Neural progenitor cell (in vitro differentiated cells): ENCODE measurements around the gene PRKAA1. TPM values are rescaled to one million over a fixed set of nuclear protein-coding genes. Genes with fewer than 3 reads are reported as not detected.

ENCODE experiments used
- DNase-seq: peaks from one replicate; pipeline ENCODE4 v3.0.0-alpha.2; 2016; ENCODE audit warnings: low spot score
- H2AFZ ChIP-seq: fragments of 200-600 bp; sonication (generic); replicated peaks from 2 replicates; pipeline ENCODE4 v1.6.1; 2016; ENCODE audit warnings: antibody characterized with exemption
- H3F3A ChIP-seq: fragments of 200-600 bp; sonication (generic); 2 replicates; pipeline ENCODE4 v1.6.1; 2016; ENCODE audit warnings: antibody characterized with exemption, low read depth
- H3K27ac ChIP-seq: fragments of 200-600 bp; sonication (generic); 2 replicates; pipeline ENCODE4 v1.5.1; 2016; ENCODE audit warnings: mild to moderate bottlenecking
- H3K27me3 ChIP-seq: fragments of 200-600 bp; sonication (generic); 2 replicates; pipeline ENCODE4 v1.6.1; 2016; ENCODE audit warnings: mild to moderate bottlenecking, moderate library complexity
- H3K36me3 ChIP-seq: fragments of 200-600 bp; sonication (generic); 2 replicates; pipeline ENCODE4 v1.5.1; 2016
- H3K4me1 ChIP-seq: fragments of 200-600 bp; sonication (generic); 2 replicates; pipeline ENCODE4 v1.6.1; 2016; ENCODE audit warnings: mixed run types
- H3K4me2 ChIP-seq: fragments of 200-600 bp; sonication (generic); 2 replicates; pipeline ENCODE4 v1.6.1; 2016
- H3K4me3 ChIP-seq: fragments of 200-600 bp; sonication (generic); 2 replicates; pipeline ENCODE4 v1.5.1; 2016
- H3K79me2 ChIP-seq: fragments of 200-600 bp; sonication (generic); 2 replicates; pipeline ENCODE4 v1.6.1; 2016; ENCODE audit warnings: low read depth
- H3K9ac ChIP-seq: fragments of 200-600 bp; sonication (generic); 2 replicates; pipeline ENCODE4 v1.6.1; 2016
- H3K9me3 ChIP-seq: fragments of 200-600 bp; sonication (generic); 2 replicates; pipeline ENCODE4 v1.5.1; 2016; ENCODE audit warnings: low read depth
- H4K20me1 ChIP-seq: fragments of 200-600 bp; sonication (generic); 2 replicates; pipeline ENCODE4 v1.6.1; 2016; ENCODE audit warnings: low read depth
- H3K27ac Mint-ChIP-seq: 3 replicates; pipeline ENCODE4 v1.8.0; 2021; ENCODE audit warnings: mixed read lengths
- H3K27me3 Mint-ChIP-seq: 2 replicates; pipeline ENCODE4 v1.8.0; 2022; ENCODE audit warnings: low read depth, mild to moderate bottlenecking, inconsistent platforms, moderate library complexity, mixed read lengths; ENCODE audit not compliant: insufficient read depth
- H3K36me3 Mint-ChIP-seq: 3 replicates; pipeline ENCODE4 v1.8.0; 2021; ENCODE audit warnings: mixed read lengths
- H3K4me1 Mint-ChIP-seq: 3 replicates; pipeline ENCODE4 v1.8.0; 2021; ENCODE audit warnings: mixed read lengths
- H3K4me3 Mint-ChIP-seq: 3 replicates; pipeline ENCODE4 v1.8.0; 2021; ENCODE audit warnings: mild to moderate bottlenecking, moderate library complexity, mixed read lengths
- H3K9me3 Mint-ChIP-seq: 3 replicates; pipeline ENCODE4 v1.8.0; 2020; ENCODE audit warnings: mixed read lengths
- EZH2 ChIP-seq: fragments of 200-600 bp; sonication (generic); IDR thresholded peaks from 2 replicates; pipeline ENCODE4 v1.6.1; 2017; ENCODE audit warnings: antibody characterized with exemption, mild to moderate bottlenecking, moderate library complexity
- EZH2phosphoT487 ChIP-seq: fragments of 200-600 bp; sonication (generic); IDR thresholded peaks from 2 replicates; pipeline ENCODE4 v1.6.1; 2017; ENCODE audit warnings: antibody characterized with exemption
- total RNA-seq: library from RNA; depleted of rRNA; stranded (reverse); fragments of >200 nt; gene quantifications from 2 replicates; pipeline ENCODE4 v1.2.3, GENCODE V29; 2015; ENCODE audit warnings: low replicate concordance
- TF ChIP-seq, protein P1 (sequence below): fragments of 200-600 bp; sonication (generic); IDR thresholded peaks from 2 replicates; pipeline ENCODE4 v1.5.1; 2017; ENCODE audit warnings: antibody characterized with exemption, mild to moderate bottlenecking

The PRKAA1 gene
- total RNA-seq, 1 donor from 2014 or later = 58.5 TPM

DNA sequence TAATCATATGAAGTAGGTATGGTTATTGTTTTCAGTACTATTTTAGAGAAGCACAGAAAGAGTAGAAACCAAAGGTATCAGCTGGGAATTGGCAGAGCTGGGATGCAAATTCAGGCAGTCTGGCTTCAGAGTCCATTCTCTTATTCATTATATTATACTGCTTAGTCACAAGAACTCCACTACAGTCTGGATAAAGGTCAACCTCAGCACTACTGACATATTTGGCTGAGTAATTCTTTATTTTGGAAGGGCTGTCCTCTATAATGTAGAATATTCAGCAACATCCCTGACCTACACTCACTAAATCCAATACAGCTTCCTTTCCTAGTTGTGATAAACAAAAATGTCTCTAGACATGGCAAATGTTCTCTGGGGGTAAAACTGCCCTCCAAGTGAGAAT is 80.9 kb downstream of the PRKAA1 start:
- Histone ChIP-seq H3K9ac (no peak overlapping the region), H3K4me1 (no peaks in the 10 kb centered on the region), H3F3A (no peaks in the 10 kb centered on the region), H3K9me3 (peaks cover 6% of the 10 kb centered on the region), H3K27me3 (no peaks in the 10 kb centered on the region), H3K4me2 (no peak overlapping the region), H3K4me3 (no peak overlapping the region), H3K79me2 (no peaks in the 10 kb centered on the region), H3K36me3 (no peaks in the 10 kb centered on the region), H3K27ac (no peak overlapping the region), H2AFZ (no peak overlapping the region), H4K20me1 (no peaks in the 10 kb centered on the region)
- Mint-ChIP-seq H3K36me3 (peaks cover 35% of the 10 kb centered on the region), H3K4me1 (no peaks in the 10 kb centered on the region), H3K27ac (no peak overlapping the region), H3K4me3 (no peak overlapping the region), H3K27me3 (peaks cover 2% of the 10 kb centered on the region), H3K9me3 (peaks cover 17% of the 10 kb centered on the region)
- TF ChIP-seq EZH2 (no peak), EZH2phosphoT487 (no peak)
- TF ChIP-seq, protein P1, sequence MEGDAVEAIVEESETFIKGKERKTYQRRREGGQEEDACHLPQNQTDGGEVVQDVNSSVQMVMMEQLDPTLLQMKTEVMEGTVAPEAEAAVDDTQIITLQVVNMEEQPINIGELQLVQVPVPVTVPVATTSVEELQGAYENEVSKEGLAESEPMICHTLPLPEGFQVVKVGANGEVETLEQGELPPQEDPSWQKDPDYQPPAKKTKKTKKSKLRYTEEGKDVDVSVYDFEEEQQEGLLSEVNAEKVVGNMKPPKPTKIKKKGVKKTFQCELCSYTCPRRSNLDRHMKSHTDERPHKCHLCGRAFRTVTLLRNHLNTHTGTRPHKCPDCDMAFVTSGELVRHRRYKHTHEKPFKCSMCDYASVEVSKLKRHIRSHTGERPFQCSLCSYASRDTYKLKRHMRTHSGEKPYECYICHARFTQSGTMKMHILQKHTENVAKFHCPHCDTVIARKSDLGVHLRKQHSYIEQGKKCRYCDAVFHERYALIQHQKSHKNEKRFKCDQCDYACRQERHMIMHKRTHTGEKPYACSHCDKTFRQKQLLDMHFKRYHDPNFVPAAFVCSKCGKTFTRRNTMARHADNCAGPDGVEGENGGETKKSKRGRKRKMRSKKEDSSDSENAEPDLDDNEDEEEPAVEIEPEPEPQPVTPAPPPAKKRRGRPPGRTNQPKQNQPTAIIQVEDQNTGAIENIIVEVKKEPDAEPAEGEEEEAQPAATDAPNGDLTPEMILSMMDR = no peak
- no peak for DNase-seq

DNA sequence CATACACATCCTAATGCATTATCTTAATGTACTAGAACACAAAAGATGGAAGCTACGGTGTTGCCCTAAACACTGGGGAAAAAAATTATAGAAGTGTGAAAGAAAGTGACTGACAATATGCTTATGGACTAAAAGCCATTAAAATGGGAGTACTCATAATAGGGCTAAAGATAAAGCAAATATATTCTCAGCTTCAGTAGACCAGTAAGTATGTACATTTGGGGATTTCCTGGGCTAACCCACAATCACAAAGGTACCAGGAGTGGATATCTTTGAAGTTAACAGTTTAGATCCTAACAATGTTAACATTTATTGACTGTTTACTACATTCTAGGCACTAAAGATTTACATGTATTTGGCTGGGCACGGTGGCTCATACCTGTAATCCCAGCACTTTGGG is 81.6 kb downstream of the PRKAA1 start:
- H3K4me1 Mint-ChIP-seq = no peaks in the 10 kb centered on the region
- H4K20me1 ChIP-seq = no peaks in the 10 kb centered on the region
- H3K9me3 Mint-ChIP-seq = peaks cover 17% of the 10 kb centered on the region
- no peak overlapping the region for H2AFZ ChIP-seq
- no peaks in the 10 kb centered on the region for H3K79me2 ChIP-seq
- no peak for DNase-seq
- no peak overlapping the region for H3K4me3 ChIP-seq
- no peak overlapping the region for H3K4me2 ChIP-seq
- peaks cover 4% of the 10 kb centered on the region for H3K9me3 ChIP-seq
- H3K36me3 Mint-ChIP-seq = peaks cover 36% of the 10 kb centered on the region
- no peaks in the 10 kb centered on the region for H3K27me3 Mint-ChIP-seq
- no peaks in the 10 kb centered on the region for H3K27me3 ChIP-seq
- H3K36me3 ChIP-seq = no peaks in the 10 kb centered on the region
- H3K4me3 Mint-ChIP-seq = no peak overlapping the region
- no peak overlapping the region for H3K27ac ChIP-seq
- no peaks in the 10 kb centered on the region for H3F3A ChIP-seq
- TF ChIP-seq, protein P1 = no peak
- no peak for TF ChIP-seq EZH2phosphoT487
- no peak for TF ChIP-seq EZH2
- H3K27ac Mint-ChIP-seq = no peak overlapping the region
- H3K4me1 ChIP-seq = no peaks in the 10 kb centered on the region
- no peak overlapping the region for H3K9ac ChIP-seq

DNA sequence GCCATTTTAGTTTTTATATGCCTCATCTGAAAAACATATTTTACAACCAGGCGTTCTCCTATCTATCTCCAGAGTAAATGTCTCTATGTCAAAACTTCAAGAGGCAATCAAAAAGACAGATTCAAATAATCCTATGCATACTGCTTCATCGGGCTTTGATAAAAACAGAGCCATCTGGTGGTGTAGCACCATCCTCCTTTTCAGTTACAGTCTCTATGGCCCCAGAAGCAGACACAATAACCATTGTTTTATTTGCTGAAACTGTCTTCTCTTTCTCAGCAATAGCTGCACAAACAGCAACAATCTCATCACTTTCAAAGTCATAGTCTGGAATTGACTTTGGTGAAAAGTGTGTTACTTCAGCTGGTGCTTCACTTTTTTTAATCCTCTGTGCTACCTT is 82.2 kb downstream of the PRKAA1 start:
- Histone ChIP-seq H3K9ac (no peak overlapping the region), H3K4me1 (no peaks in the 10 kb centered on the region), H4K20me1 (no peaks in the 10 kb centered on the region), H3K4me2 (no peak overlapping the region), H3K4me3 (no peak overlapping the region), H3K27ac (no peak overlapping the region), H3K79me2 (no peaks in the 10 kb centered on the region), H2AFZ (no peak overlapping the region), H3K9me3 (no peaks in the 10 kb centered on the region), H3K27me3 (no peaks in the 10 kb centered on the region), H3F3A (no peaks in the 10 kb centered on the region), H3K36me3 (no peaks in the 10 kb centered on the region)
- no peak for DNase-seq
- H3K9me3 Mint-ChIP-seq = peaks cover 11% of the 10 kb centered on the region
- H3K4me3 Mint-ChIP-seq = no peak overlapping the region
- no peak overlapping the region for H3K27ac Mint-ChIP-seq
- H3K4me1 Mint-ChIP-seq = no peaks in the 10 kb centered on the region
- no peaks in the 10 kb centered on the region for H3K27me3 Mint-ChIP-seq
- peaks cover 31% of the 10 kb centered on the region for H3K36me3 Mint-ChIP-seq
- no peak for TF ChIP-seq EZH2phosphoT487
- TF ChIP-seq, protein P1 = peak; percentile 14
- TF ChIP-seq EZH2 = no peak
